Measurements from ENCODE around the gene RBKS.

GRCh38 chr2:27771202-27771547 is 119.0 kb downstream of the RBKS start:
- TF ChIP-seq EZH2 (IDR thresholded peaks at IDR 0.05; ENCODE audit: insufficient read depth, low read length) (no peak), CTCF (IDR thresholded peaks at IDR 0.05; ENCODE audit: insufficient read depth, low read depth, low read length) (no peak)

Measured in astrocyte (in vitro differentiated cells and primary cell).